Testis (tissue), 3 donors: ENCODE results near the gene UGP2. TPM values are rescaled to one million over a fixed set of nuclear protein-coding genes. Genes with fewer than 3 reads are reported as not detected.

Source experiments
- DNase-seq: peaks from one replicate; pipeline ENCODE4 v3.0.0-alpha.2; 2019
- H3K27ac ChIP-seq, 2 donors: fragments of 200-600 bp; sonication (generic); one replicate each; pipeline ENCODE4 v1.5.1; 2019
- H3K27me3 ChIP-seq: fragments of 200-600 bp; sonication (generic); one replicate; pipeline ENCODE4 v1.5.1; 2019
- H3K36me3 ChIP-seq: fragments of 200-600 bp; sonication (generic); one replicate; pipeline ENCODE4 v1.5.1; 2017; ENCODE audit warnings: low read depth; ENCODE audit errors: missing control alignments
- H3K4me1 ChIP-seq: fragments of 200-600 bp; sonication (generic); one replicate; pipeline ENCODE4 v1.5.1; 2019
- H3K4me3 ChIP-seq, 2 donors: fragments of 200-600 bp; sonication (generic); one replicate each; pipeline ENCODE4 v1.5.1; 2017 to 2019
- H3K9me3 ChIP-seq: fragments of 200-600 bp; sonication (generic); one replicate; pipeline ENCODE4 v1.5.1; 2017
- POLR2A ChIP-seq: fragments of 450-650 bp; IDR thresholded peaks from one replicate; pipeline ENCODE4 v1.6.1; 2017; ENCODE audit warnings: antibody characterized with exemption, mild to moderate bottlenecking, moderate library complexity
- WGBS, 2 donors: methylation state at CpG; one replicate each; pipeline ENCODE4 v1.1.5; 2018; 5-methylcytosine and 5-hydroxymethylcytosine counted together
- intact Hi-C: fragments of 100-400 bp; cut with DNase I; formaldehyde crosslinking; loops from one replicate; pipeline ENCODE4 v1.15.1; 2023; ENCODE audit warnings: low total_unique reads
- polyA plus RNA-seq: library from polyadenylated mRNA; stranded (reverse); fragments of 350-450 nt; fragmentation: Illumina TruSeq; extraction: RNeasy Lipid Tissue Mini Kit (QIAGEN cat#74804); gene quantifications from one replicate; pipeline ENCODE4 v1.2.3, GENCODE V29; 2014; ENCODE audit warnings: low read depth, low replicate concordance; ENCODE audit not compliant: insufficient read depth
- total RNA-seq, 2 donors: library from RNA; depleted of rRNA; stranded (reverse); fragments of >200 nt; gene quantifications; one replicate each; pipeline ENCODE4 v1.2.3, GENCODE V29; 2016
- TF ChIP-seq, protein P1 (sequence below), 3 experiments: fragments of 450-650 bp in 2 of 3; fragments of 200-600 bp in 1 of 3; sonication (generic) in 1 of 3; IDR thresholded peaks; one replicate each; pipeline ENCODE4 v1.5.1; 2016 to 2019; ENCODE audit warnings: antibody characterized with exemption in 3 of 3, mild to moderate bottlenecking in 2 of 3, moderate library complexity in 1 of 3

Gene UGP2
- total and polyA plus RNA-seq, 3 donors from 2014 or later, result 51.7 to 70.3 (median 52.9) TPM

DNA sequence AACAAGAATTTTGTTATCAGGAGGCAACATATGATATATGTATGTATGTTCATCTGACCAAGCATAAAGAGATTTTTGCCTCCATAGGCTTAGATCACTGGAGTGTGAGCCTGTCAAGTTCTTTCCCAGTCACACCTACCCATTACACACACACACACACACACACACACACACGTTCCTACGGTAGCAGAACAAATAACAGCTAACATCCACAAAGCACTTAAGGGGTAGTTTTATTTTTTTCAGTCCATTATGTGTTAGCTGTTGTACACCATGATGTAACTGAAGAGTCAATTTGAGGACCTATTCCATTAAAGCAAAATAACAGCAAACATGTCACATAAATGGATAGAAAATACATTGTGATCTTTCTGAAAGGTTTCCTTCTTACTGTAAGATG, 39.5 kb downstream of the UGP2 start:
- intact Hi-C loops, result no loop called here
- Histone ChIP-seq H3K4me3 (no peak overlapping the region), H3K4me1 (no peaks in the 10 kb centered on the region), H3K27me3 (no peaks in the 10 kb centered on the region), H3K36me3 (no peaks in the 10 kb centered on the region), H3K9me3 (no peaks in the 10 kb centered on the region), H3K27ac (no peak overlapping the region)
- 83 to 89% methylated on average over 2 of the region's 2 CpGs for WGBS, 2 donors
- no peak for DNase-seq
- no peak for TF ChIP-seq POLR2A
- TF ChIP-seq, protein P1, sequence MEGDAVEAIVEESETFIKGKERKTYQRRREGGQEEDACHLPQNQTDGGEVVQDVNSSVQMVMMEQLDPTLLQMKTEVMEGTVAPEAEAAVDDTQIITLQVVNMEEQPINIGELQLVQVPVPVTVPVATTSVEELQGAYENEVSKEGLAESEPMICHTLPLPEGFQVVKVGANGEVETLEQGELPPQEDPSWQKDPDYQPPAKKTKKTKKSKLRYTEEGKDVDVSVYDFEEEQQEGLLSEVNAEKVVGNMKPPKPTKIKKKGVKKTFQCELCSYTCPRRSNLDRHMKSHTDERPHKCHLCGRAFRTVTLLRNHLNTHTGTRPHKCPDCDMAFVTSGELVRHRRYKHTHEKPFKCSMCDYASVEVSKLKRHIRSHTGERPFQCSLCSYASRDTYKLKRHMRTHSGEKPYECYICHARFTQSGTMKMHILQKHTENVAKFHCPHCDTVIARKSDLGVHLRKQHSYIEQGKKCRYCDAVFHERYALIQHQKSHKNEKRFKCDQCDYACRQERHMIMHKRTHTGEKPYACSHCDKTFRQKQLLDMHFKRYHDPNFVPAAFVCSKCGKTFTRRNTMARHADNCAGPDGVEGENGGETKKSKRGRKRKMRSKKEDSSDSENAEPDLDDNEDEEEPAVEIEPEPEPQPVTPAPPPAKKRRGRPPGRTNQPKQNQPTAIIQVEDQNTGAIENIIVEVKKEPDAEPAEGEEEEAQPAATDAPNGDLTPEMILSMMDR (IDR thresholded peaks at IDR 0.05), result no peak

DNA sequence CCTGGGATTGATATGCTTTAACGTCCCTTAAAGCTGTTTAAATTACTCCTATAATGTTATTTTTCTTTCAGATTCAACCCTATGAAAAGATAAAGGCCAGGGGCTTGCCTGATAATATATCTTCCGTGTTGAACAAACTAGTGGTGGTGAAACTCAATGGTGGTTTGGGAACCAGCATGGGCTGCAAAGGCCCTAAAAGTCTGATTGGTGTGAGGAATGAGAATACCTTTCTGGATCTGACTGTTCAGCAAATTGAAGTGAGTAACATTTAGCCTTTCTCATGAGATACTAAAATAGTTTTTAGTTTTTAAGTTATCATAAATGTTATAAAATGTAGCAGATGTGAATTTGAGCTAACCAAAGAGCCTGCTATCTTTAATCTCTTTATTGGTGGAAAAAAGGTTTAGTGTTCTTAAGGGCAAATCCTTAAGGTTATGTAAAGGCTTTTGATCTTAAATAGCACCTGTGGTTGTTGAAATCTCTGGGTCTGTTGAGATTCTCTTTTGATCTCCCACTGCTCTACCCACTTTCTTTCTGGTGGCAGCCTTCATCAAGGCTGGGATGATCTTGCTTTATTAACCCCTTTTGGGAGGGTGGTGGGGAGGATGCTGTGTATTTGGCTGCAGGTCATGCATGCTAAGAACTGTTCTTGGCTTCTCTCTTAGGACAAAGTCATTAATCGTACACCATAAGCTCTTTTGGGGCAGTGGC, 40.9 kb downstream of the UGP2 start:
- intact Hi-C loops, result no loop called here
- H3K27ac ChIP-seq, result no peak overlapping the region
- no peak overlapping the region for H3K4me3 ChIP-seq
- WGBS, 2 donors, result 72 to 74% methylated on average over 3 of the region's 3 CpGs
- TF ChIP-seq, protein P1 (IDR thresholded peaks at IDR 0.05), result no peak
- TF ChIP-seq POLR2A, result no peak
- no peaks in the 10 kb centered on the region for H3K9me3 ChIP-seq
- no peaks in the 10 kb centered on the region for H3K4me1 ChIP-seq
- H3K27me3 ChIP-seq, result no peaks in the 10 kb centered on the region
- DNase-seq, result no peak
- no peaks in the 10 kb centered on the region for H3K36me3 ChIP-seq

DNA sequence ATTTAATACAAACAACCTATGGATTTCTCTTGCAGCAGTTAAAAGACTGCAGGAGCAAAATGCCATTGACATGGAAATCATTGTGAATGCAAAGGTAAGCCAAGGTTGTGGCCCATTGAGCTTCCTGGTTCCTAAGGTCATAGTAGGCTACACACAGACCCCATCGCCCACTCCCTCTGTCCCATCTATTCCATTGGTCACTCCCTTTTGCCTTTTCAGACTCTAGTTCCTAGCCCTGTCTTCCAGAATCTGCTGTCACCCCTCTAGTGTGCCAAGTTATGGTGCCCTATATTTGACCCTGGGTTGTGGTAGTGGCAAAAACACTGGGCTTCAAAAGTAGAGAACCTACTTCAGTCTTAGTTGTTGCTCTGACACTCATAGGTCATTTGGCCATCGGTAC, 44.7 kb downstream of the UGP2 start:
- Histone ChIP-seq H3K36me3 (no peaks in the 10 kb centered on the region), H3K27ac (no peak overlapping the region), H3K4me1 (no peaks in the 10 kb centered on the region), H3K27me3 (no peaks in the 10 kb centered on the region), H3K4me3 (no peak overlapping the region), H3K9me3 (no peaks in the 10 kb centered on the region)
- intact Hi-C loops, result no loop called here
- WGBS, 2 donors, result 97% methylated on average over 2 of the region's 2 CpGs
- no peak for DNase-seq
- no peak for TF ChIP-seq POLR2A
- TF ChIP-seq, protein P1 (IDR thresholded peaks at IDR 0.05), result no peak

DNA sequence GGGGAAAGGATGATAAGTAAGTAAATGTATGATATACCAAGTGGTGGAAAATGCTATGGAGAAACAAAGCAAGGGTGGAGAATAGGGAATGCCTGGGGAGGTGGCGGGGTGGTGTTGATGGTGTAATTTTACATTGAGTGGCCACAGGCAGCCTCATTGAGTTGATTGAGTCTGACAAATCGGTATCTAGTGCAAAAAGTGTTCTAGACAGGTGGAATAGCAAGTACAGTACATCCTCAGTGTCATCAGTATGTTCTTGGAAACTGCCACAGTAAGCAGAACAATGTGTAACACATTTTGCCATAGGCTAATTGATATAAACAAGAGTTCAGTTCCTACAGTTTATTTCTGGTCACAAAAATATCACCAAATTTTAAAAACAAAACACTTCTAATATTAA, 46.4 kb downstream of the UGP2 start:
- intact Hi-C loops, result no loop called here

More for the DNA sequence above, 46.4 kb downstream of the UGP2 start:
- Histone ChIP-seq H3K36me3 (no peaks in the 10 kb centered on the region), H3K9me3 (no peaks in the 10 kb centered on the region), H3K27ac (no peak overlapping the region), H3K27me3 (no peaks in the 10 kb centered on the region), H3K4me3 (no peak overlapping the region), H3K4me1 (no peaks in the 10 kb centered on the region)
- TF ChIP-seq, protein P1 (IDR thresholded peaks at IDR 0.05), result no peak
- TF ChIP-seq POLR2A, result no peak
- WGBS, 2 donors, result 70 to 83% methylated on average over 2 of the region's 2 CpGs
- no peak for DNase-seq
